ENCODE data around the gene EIF3I.
"Not testable (repeated sequence)": the region's sequence is repeated elsewhere in the genome, so short reads cannot be mapped to it uniquely, and the experiment has no call there.

EIF3I gene

GRCh38 chr1:32256473-32257226 is 34.4 kb downstream of the EIF3I start:
- in situ Hi-C loops (cut with MboI; ENCODE audit: low sequenced_read_pairs) = no loop called here

- in situ Hi-C loops (cut with MboI; ENCODE audit: low sequenced_read_pairs) = no loop called here
These were observed 35.0 kb downstream of the EIF3I start for GRCh38 chr1:32257227-32257508.

DNA sequence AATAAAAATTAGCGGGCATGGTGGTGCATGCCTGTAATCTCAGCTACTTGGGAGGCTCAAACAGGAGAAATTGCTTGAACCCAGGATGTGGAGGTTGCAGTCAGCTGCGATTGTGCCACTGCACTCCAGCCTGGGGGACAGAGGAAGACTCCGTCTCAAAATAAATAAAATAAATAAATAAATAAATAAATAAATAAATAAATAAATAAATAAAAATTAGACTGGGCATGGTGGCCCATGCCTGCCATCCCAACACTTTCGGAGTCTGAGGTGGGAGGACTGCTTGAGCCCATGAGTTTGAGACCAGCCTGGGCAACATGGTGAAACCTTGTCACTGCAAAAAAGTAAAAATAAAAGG is 41.0 kb downstream of the EIF3I start:
- in situ Hi-C loops (cut with MboI; ENCODE audit: low sequenced_read_pairs) = not testable (repeated sequence)

GRCh38 chr1:32263744-32264143 is 41.5 kb downstream of the EIF3I start:
- in situ Hi-C loops (cut with MboI; ENCODE audit: low sequenced_read_pairs) = no loop called here

DNA sequence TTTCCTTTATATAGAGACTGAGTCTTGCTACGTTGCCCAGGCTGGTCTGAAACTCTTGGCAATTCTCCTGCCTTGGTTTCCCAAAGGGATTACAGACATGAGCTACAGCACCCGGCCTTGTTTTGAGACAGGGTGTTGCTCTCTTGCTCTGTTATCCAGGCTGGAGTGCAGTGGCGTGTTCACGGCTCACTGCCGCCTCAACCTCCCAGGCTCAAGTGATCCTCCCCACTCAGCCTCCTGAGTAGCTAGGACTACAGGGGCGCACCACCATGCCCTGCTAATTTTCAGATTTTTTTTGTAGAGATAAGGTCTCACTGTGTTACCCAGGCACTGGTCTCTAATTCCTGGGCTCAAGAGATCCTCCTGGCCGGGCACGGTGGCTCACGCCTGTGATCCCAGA is 43.6 kb downstream of the EIF3I start:
- in situ Hi-C loops (cut with MboI; ENCODE audit: low sequenced_read_pairs) = no loop called here

- in situ Hi-C loops (cut with MboI; ENCODE audit: low sequenced_read_pairs) = no loop called here
These were observed 44.8 kb downstream of the EIF3I start for GRCh38 chr1:32266921-32267591.

- in situ Hi-C loops (cut with MboI; ENCODE audit: low sequenced_read_pairs) = no loop called here
These were observed 47.5 kb downstream of the EIF3I start for GRCh38 chr1:32269744-32270143.

DNA sequence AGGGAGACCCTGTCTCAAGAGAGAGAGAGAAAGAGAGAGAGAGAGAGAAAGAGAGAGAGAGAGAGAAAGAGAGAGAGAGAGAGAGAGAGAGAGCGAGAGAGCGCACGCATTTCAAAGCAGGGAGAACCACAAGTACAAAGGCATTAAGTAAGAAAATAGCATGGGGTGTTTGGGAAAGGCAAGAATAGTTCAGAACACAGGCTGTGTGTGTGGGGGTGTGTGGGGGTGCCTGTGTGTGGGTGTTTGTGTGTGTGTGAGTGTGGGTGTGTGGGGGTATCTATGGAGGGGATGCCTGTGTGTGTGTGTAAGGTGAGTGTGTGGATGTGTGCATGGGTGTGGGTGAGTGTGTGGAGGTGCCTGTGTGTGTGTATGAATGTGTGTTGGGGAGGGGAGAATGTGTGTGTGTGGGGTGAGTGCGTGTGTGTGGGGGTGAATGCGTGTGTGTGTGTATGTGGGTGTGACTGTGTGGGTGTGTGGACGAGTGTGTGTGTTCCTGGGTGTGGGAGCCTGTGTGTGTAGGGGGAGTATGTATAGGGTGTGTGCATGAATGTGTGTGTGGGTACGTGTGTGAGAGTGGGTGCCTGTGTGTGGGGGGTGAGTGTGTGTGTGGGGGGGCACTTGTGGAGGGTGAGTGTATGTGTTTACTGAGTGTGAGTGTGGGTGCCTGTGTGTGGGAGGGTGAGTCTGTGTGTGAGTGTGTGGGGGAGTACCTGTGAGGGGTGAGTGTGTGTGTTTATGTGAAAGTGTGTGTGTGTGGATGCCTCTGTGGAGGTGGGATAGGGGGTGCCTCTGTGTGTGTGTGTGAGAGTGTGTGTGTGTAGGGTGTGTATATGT is 50.6 kb downstream of the EIF3I start:
- in situ Hi-C loops (cut with MboI; ENCODE audit: low sequenced_read_pairs) = no loop called here

GRCh38 chr1:32273391-32274208 is 51.4 kb downstream of the EIF3I start:
- in situ Hi-C loops (cut with MboI; ENCODE audit: low sequenced_read_pairs) = no loop called here

GRCh38 chr1:32274646-32275340 is 52.6 kb downstream of the EIF3I start:
- in situ Hi-C loops (cut with MboI; ENCODE audit: low sequenced_read_pairs) = no loop called here

GRCh38 chr1:32275424-32275823 is 53.2 kb downstream of the EIF3I start:
- in situ Hi-C loops (cut with MboI; ENCODE audit: low sequenced_read_pairs) = no loop called here

DNA sequence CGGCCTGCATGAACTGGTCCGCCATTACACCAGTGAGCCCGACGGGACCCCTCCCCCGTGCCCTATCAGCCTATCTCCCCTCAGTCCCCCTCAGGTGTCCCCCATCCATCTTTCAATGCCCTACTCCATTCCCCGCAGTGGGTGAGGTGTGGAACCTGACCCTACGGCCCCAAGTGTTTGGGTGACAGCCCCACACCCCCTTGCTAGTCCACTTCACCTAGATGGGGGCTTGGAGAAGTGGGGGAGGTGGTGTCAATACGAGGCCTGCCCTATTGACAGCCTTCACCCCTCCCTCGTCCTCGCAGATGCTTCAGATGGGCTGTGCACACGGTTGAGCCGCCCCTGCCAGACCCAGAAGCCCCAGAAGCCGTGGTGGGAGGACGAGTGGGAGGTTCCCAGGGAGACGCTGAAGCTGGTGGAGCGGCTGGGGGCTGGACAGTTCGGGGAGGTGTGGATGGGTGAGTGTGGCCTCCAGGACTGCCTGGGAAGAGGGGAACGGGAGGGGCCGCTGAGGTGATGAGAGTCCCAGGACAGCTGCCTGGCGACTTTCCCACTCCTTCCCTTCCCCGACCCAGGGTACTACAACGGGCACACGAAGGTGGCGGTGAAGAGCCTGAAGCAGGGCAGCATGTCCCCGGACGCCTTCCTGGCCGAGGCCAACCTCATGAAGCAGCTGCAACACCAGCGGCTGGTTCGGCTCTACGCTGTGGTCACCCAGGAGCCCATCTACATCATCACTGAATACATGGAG is 54.0 kb downstream of the EIF3I start:
- in situ Hi-C loops (cut with MboI; ENCODE audit: low sequenced_read_pairs) = no loop called here
